DMS79 (cell line): ENCODE data around the gene KRTAP20-3.

Experiments used
- DNase-seq: peaks from one replicate; lab custom pipeline; 2025; lab: John Stamatoyannopoulos, UW

Gene KRTAP20-3

DNA sequence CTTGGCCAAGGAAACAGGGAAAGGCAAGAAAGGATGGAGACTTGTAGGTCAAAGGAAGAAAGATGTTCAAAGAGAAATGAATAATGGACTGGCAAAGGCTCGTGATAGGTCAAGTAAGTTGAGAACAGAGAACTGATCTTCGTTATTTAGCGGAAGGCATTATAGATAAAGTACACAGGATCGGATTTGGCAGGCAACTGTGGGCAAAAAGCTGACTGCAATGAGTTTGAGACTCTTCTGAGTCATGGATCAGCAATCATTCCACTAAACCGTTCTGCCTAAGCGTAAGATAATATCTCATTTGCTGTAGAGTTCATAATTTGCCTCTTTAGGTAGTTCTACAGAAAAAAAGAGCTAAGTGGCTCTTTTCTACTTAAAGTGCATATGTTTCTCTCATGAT lies 41.8 kb downstream of the KRTAP20-3 start:
- no peak for DNase-seq

DNA sequence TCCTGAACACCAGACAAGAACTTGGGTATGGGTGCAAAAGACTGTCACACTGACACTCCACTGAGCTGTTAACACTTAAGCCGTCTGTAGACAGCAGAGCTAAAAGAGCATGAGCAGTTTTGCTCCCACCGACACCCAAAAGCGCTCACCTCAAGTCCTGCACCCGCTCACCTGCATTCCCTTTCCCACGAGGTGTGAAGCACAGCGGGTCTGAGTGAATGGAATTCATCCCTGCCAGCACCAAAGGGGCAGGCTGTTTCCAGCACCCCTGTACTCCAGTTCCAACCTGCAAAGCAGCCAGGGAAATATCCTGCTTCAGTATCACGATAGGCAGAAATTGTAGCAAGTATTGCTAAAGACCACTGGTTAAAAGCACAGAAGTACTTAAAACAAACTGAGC lies 47.2 kb downstream of the KRTAP20-3 start:
- no peak for DNase-seq
